CD4-positive, alpha-beta T cell (primary cell): Measurements from ENCODE around the gene RNF41. TPM values are rescaled to one million over a fixed set of nuclear protein-coding genes. Genes with fewer than 3 reads are reported as not detected.

Experiments used
- ATAC-seq: fragments of 200-7000 bp; cut with Tn5 transposase; one replicate; pipeline ENCODE4 v1.10.0; 2022; ENCODE audit warnings: mild to moderate bottlenecking; ENCODE audit not compliant: poor library complexity
- CTCF ChIA-PET: fragments of 350-600 bp; sonication (Branson Sonifier 250); formaldehyde crosslinking; loops from one replicate; lab custom pipeline; 2021; ENCODE audit warnings: antibody characterized with exemption, inconsistent platforms; lab: Charles Lee
- POLR2A ChIA-PET: fragments of 350-600 bp; sonication (Branson Sonifier 250); formaldehyde crosslinking; loops from one replicate; lab custom pipeline; 2021; ENCODE audit warnings: antibody characterized with exemption, inconsistent platforms; lab: Charles Lee
- DNase-seq, 14 experiments: peaks; one replicate each; pipeline ENCODE4 v3.0.0-alpha.2; 2013 to 2020; ENCODE audit warnings: mixed read lengths in 2 of 14
- H3K27ac ChIP-seq, 2 donors: one replicate each; pipeline versions ENCODE4 v1.5.1 to v1.7.0; 2013; ENCODE audit warnings: low read length in 2 of 2, low read depth in 1 of 2, mild to moderate bottlenecking in 1 of 2
- H3K27me3 ChIP-seq, 2 experiments: 1 replicate in 1 of 2; 2 replicates in 1 of 2; pipeline versions ENCODE4 v1.6.1 to v1.7.0; 2013; ENCODE audit warnings: low read length in 2 of 2, control low read depth in 1 of 2, mild to moderate bottlenecking in 1 of 2, moderate library complexity in 1 of 2; ENCODE audit not compliant: insufficient read depth in 2 of 2, control insufficient read depth in 1 of 2
- H3K36me3 ChIP-seq: one replicate; pipeline ENCODE4 v1.6.1; 2013; ENCODE audit warnings: low read length, control low read depth; ENCODE audit not compliant: insufficient read depth
- H3K4me1 ChIP-seq: one replicate; pipeline ENCODE4 v1.6.1; 2013; ENCODE audit warnings: low read length, control low read depth; ENCODE audit not compliant: insufficient read depth
- H3K4me3 ChIP-seq: one replicate; pipeline ENCODE4 v1.5.1; 2013; ENCODE audit warnings: mild to moderate bottlenecking, low read length, moderate library complexity
- H3K9me3 ChIP-seq, 2 experiments: 1 replicate in 1 of 2; 2 replicates in 1 of 2; pipeline versions ENCODE4 v1.6.1 to v1.7.0; 2013; ENCODE audit warnings: low read length in 2 of 2, mild to moderate bottlenecking in 2 of 2, control low read depth in 1 of 2, moderate library complexity in 1 of 2; ENCODE audit not compliant: control insufficient read depth in 1 of 2, insufficient read depth in 1 of 2
- H3K27ac Mint-ChIP-seq: one replicate; pipeline ENCODE4 v1.8.0; 2020; ENCODE audit warnings: mixed read lengths
- H3K27me3 Mint-ChIP-seq: one replicate; pipeline ENCODE4 v1.8.0; 2021; ENCODE audit warnings: mixed read lengths
- H3K36me3 Mint-ChIP-seq: one replicate; pipeline ENCODE4 v1.8.0; 2021; ENCODE audit warnings: low read depth, mixed read lengths
- H3K4me1 Mint-ChIP-seq: one replicate; pipeline ENCODE4 v1.8.0; 2021; ENCODE audit warnings: low read depth, mixed read lengths
- H3K4me3 Mint-ChIP-seq: one replicate; pipeline ENCODE4 v1.8.0; 2020; ENCODE audit warnings: mild to moderate bottlenecking, mixed read lengths
- H3K9me3 Mint-ChIP-seq: one replicate; pipeline ENCODE4 v1.8.0; 2020; ENCODE audit warnings: mixed read lengths
- CTCF ChIP-seq: fragments of 200-600 bp; IDR thresholded peaks from one replicate; pipeline ENCODE4 v1.8.0; 2022; ENCODE audit warnings: antibody characterized with exemption, mild to moderate bottlenecking
- intact Hi-C, 2 experiments: fragments of 100-400 bp; cut with DNase I in 1 of 2; cut with micrococcal nuclease in 1 of 2; formaldehyde crosslinking; loops; one replicate each; pipeline versions ENCODE4 v1.15.1 to v1.9.0; 2023 to 2025; cut with DNase I, micrococcal nuclease
- polyA plus RNA-seq, 2 donors: library from polyadenylated mRNA; unstranded; fragments of 120-200 nt; gene quantifications; one replicate each; pipeline ENCODE4 v1.2.1, GENCODE V29; 2013
- total RNA-seq, 174 experiments: library from RNA in 2 of 174; stranded (reverse) in 2 of 174; gene quantifications; one replicate each; pipeline ENCODE4 v1.2.3 and lab custom pipeline; 2021 to 2026

The RNF41 gene
- 10 to 100 TPM; 28.0 to 32.4 TPM for total RNA-seq
- 27.9 TPM for polyA plus RNA-seq (2013, experiment 1 of 2)
- polyA plus RNA-seq (2013, experiment 2 of 2), result 28.2 TPM
- total RNA-seq (lab: John Stamatoyannopoulos, UW), result 33.4 to 86.1 (median 62.8) reads per million in 172 experiments

GRCh38 chr12:56221757-56222530 is at the start of gene RNF41:
Gene RNF41 (minus strand): TSS chr12:56221922. CDS start chr12:56214047, 7,875 bp downstream.
- Mint-ChIP-seq H3K27ac (peak within 1 kb of the TSS; percentile 100), H3K9me3 (no peaks in the 10 kb centered on the region), H3K36me3 (peaks cover 21% of the 10 kb centered on the region), H3K4me3 (peak within 1 kb of the TSS; percentile 98), H3K27me3 (no peaks in the 10 kb centered on the region), H3K4me1 (peaks cover 48% of the 10 kb centered on the region)
- Histone ChIP-seq H3K9me3 (no peaks in the 10 kb centered on the region), H3K27me3 (no peaks in the 10 kb centered on the region), H3K4me3 (peak within 1 kb of the TSS; percentile 83), H3K27ac (peak within 1 kb of the TSS; percentile 97 to 98), H3K4me1 (peaks cover 56% of the 10 kb centered on the region), H3K36me3 (peaks cover 4% of the 10 kb centered on the region)
- intact Hi-C loops, result loop anchor here (5.0 to 10.0 kb wide), 2 partner anchors 35 to 177 kb away; partner anchors contain the start of genes ANKRD52 (in 1 of the 2) and RPS26 (in 1 of the 2)
- no peak for TF ChIP-seq CTCF
- ATAC-seq (peak; percentile 80), DNase-seq (peak; percentile 83 to 97 (median 90))
- ChIA-PET POLR2A (interaction anchor here (0.6 to 4.1 kb wide), 39 partner anchors 11 to 503 kb away, joined by 3 to 62 read pairs (median 5); partner anchors contain the start of genes ANKRD52, CNPY2, COQ10A and DNAJC14), CTCF (interaction anchor here (0.7 to 4.8 kb wide), 10 partner anchors 16 to 175 kb away, joined by 3 to 31 read pairs (median 8); partner anchors contain the start of genes ANKRD52, COQ10A, SMARCC2 and ZC3H10)

GRCh38 chr12:56271031-56271430 is 49.3 kb upstream of the RNF41 start:
- ATAC-seq, result no peak
- peaks cover 71% of the 10 kb centered on the region for H3K36me3 Mint-ChIP-seq
- no peak for TF ChIP-seq CTCF
- peak overlapping the region; percentile 26 for H3K4me3 Mint-ChIP-seq
- intact Hi-C loops, result no loop called here
- DNase-seq, result peak in 2 of 14 experiments; percentile 22 to 35
- H3K4me3 ChIP-seq, result no peak overlapping the region
- H3K4me1 ChIP-seq, result peaks cover 15% of the 10 kb centered on the region
- H3K27me3 ChIP-seq, result no peaks in the 10 kb centered on the region
- H3K36me3 ChIP-seq, result peaks cover 50% of the 10 kb centered on the region
- H3K9me3 Mint-ChIP-seq, result no peaks in the 10 kb centered on the region
- H3K9me3 ChIP-seq, result no peaks in the 10 kb centered on the region
- H3K4me1 Mint-ChIP-seq, result peaks cover 17% of the 10 kb centered on the region
- CTCF ChIA-PET, result interaction anchor here (0.6 to 1.3 kb wide), 5 partner anchors 12 to 636 kb away, joined by 3 to 4 read pairs (median 3); partner anchors contain the start of gene SMARCC2
- POLR2A ChIA-PET, result interaction anchor here (0.6 to 1.2 kb wide), 2 partner anchors 29 to 242 kb away, joined by 3 read pairs; no protein-coding TSS in a partner anchor
- H3K27ac ChIP-seq, result no peak overlapping the region
- H3K27me3 Mint-ChIP-seq, result no peaks in the 10 kb centered on the region
- peak overlapping the region; percentile 35 for H3K27ac Mint-ChIP-seq

- Histone ChIP-seq H3K4me3 (peak overlapping the region; percentile 72), H3K27ac (peak overlapping the region; percentile 69 to 91), H3K9me3 (no peaks in the 10 kb centered on the region), H3K27me3 (no peaks in the 10 kb centered on the region), H3K36me3 (peaks cover 18% of the 10 kb centered on the region), H3K4me1 (peaks cover 16% of the 10 kb centered on the region)
- H3K27ac Mint-ChIP-seq, result peak overlapping the region; percentile 91
- intact Hi-C loops, result loop anchor here (2.0 kb wide), 2 partner anchors 31 to 197 kb away; no protein-coding TSS in a partner anchor
- no peaks in the 10 kb centered on the region for H3K27me3 Mint-ChIP-seq
- H3K36me3 Mint-ChIP-seq, result peaks cover 39% of the 10 kb centered on the region
- ChIA-PET CTCF (interaction anchor here (1.2 to 2.2 kb wide), 5 partner anchors 9 to 91 kb away, joined by 3 to 19 read pairs (median 5); partner anchors contain the start of genes ANKRD52, CNPY2, IL23A and SMARCC2), POLR2A (interaction anchor here (0.6 to 2.5 kb wide), 13 partner anchors 9 to 293 kb away, joined by 3 to 25 read pairs (median 7); partner anchors contain the start of genes ANKRD52, CNPY2, CS and RAB5B)
- peaks cover 17% of the 10 kb centered on the region for H3K4me1 Mint-ChIP-seq
- peak overlapping the region; percentile 50 for H3K4me3 Mint-ChIP-seq
- no peaks in the 10 kb centered on the region for H3K9me3 Mint-ChIP-seq
- DNase-seq (no peak), ATAC-seq (no peak)
- no peak for TF ChIP-seq CTCF
Measured at GRCh38 chr12:56267443-56268071, 45.8 kb upstream of the RNF41 start.
